ENCODE data around the gene PKP4.

PKP4 gene

GRCh38 chr2:158670292-158670691, 213.5 kb downstream of the PKP4 start:
- Histone ChIP-seq H3K27me3 (ENCODE audit: low read length) (no peaks in the 10 kb centered on the region), H3K4me3 (ENCODE audit: insufficient read depth, low read length, poor library complexity, severe bottlenecking) (no peak overlapping the region), H3K36me3 (ENCODE audit: low read length) (no peaks in the 10 kb centered on the region), H3K4me2 (ENCODE audit: low read depth, low read length, poor library complexity, severe bottlenecking) (no peak overlapping the region), H3K9me2 (replicated peaks; ENCODE audit: insufficient read depth, low read length) (no peaks in the 10 kb centered on the region), H3K79me2 (ENCODE audit: insufficient read depth, low read length) (no peaks in the 10 kb centered on the region), H3F3A (ENCODE audit: insufficient read depth) (no peaks in the 10 kb centered on the region), H2AFZ (ENCODE audit: low read depth, low read length, severe bottlenecking) (no peak overlapping the region), H3K9me3 (ENCODE audit: insufficient read depth, low read length) (no peaks in the 10 kb centered on the region), H3K27ac (ENCODE audit: low read depth, low read length) (no peak overlapping the region), H3K9ac (ENCODE audit: low read length) (no peak overlapping the region), H4K20me1 (ENCODE audit: low read depth, low read length) (no peaks in the 10 kb centered on the region)
- TF ChIP-seq CTCF (IDR thresholded peaks at IDR 0.05; ENCODE audit: insufficient read depth, low read length, poor library complexity, severe bottlenecking) (no peak), EZH2phosphoT487 (conservative IDR thresholded peaks at IDR 0.05; ENCODE audit: low read length) (no peak)

- no peaks in the 10 kb centered on the region for H3K9me2 ChIP-seq (replicated peaks; ENCODE audit: insufficient read depth, low read length)
- no peaks in the 10 kb centered on the region for H3K9me3 ChIP-seq (ENCODE audit: insufficient read depth, low read length)
- H3K27me3 ChIP-seq (ENCODE audit: low read length): no peaks in the 10 kb centered on the region
- H2AFZ ChIP-seq (ENCODE audit: low read depth, low read length, severe bottlenecking): no peak overlapping the region
- no peaks in the 10 kb centered on the region for H4K20me1 ChIP-seq (ENCODE audit: low read depth, low read length)
- no peak for TF ChIP-seq EZH2phosphoT487 (conservative IDR thresholded peaks at IDR 0.05; ENCODE audit: low read length)
- no peak for TF ChIP-seq CTCF (IDR thresholded peaks at IDR 0.05; ENCODE audit: insufficient read depth, low read length, poor library complexity, severe bottlenecking)
- H3K4me2 ChIP-seq (ENCODE audit: low read depth, low read length, poor library complexity, severe bottlenecking): no peak overlapping the region
- H3K4me3 ChIP-seq (ENCODE audit: insufficient read depth, low read length, poor library complexity, severe bottlenecking): no peak overlapping the region
- no peaks in the 10 kb centered on the region for H3F3A ChIP-seq (ENCODE audit: insufficient read depth)
- no peak overlapping the region for H3K9ac ChIP-seq (ENCODE audit: low read length)
- no peaks in the 10 kb centered on the region for H3K36me3 ChIP-seq (ENCODE audit: low read length)
- H3K27ac ChIP-seq (ENCODE audit: low read depth, low read length): no peak overlapping the region
- no peaks in the 10 kb centered on the region for H3K79me2 ChIP-seq (ENCODE audit: insufficient read depth, low read length)
Measured at GRCh38 chr2:158671360-158672245, 214.9 kb downstream of the PKP4 start.

- Histone ChIP-seq H3K36me3 (ENCODE audit: low read length) (no peaks in the 10 kb centered on the region), H3F3A (ENCODE audit: insufficient read depth) (no peaks in the 10 kb centered on the region), H3K9me3 (ENCODE audit: insufficient read depth, low read length) (no peaks in the 10 kb centered on the region), H3K9me2 (replicated peaks; ENCODE audit: insufficient read depth, low read length) (no peaks in the 10 kb centered on the region), H2AFZ (ENCODE audit: low read depth, low read length, severe bottlenecking) (no peak overlapping the region), H3K4me3 (ENCODE audit: insufficient read depth, low read length, poor library complexity, severe bottlenecking) (no peak overlapping the region), H4K20me1 (ENCODE audit: low read depth, low read length) (no peaks in the 10 kb centered on the region), H3K4me2 (ENCODE audit: low read depth, low read length, poor library complexity, severe bottlenecking) (no peak overlapping the region), H3K9ac (ENCODE audit: low read length) (no peak overlapping the region), H3K27me3 (ENCODE audit: low read length) (no peaks in the 10 kb centered on the region), H3K79me2 (ENCODE audit: insufficient read depth, low read length) (no peaks in the 10 kb centered on the region), H3K27ac (ENCODE audit: low read depth, low read length) (no peak overlapping the region)
- TF ChIP-seq EZH2phosphoT487 (conservative IDR thresholded peaks at IDR 0.05; ENCODE audit: low read length): no peak
- TF ChIP-seq CTCF (IDR thresholded peaks at IDR 0.05; ENCODE audit: insufficient read depth, low read length, poor library complexity, severe bottlenecking): no peak
Measured at GRCh38 chr2:158676295-158676694, 219.5 kb downstream of the PKP4 start.
